Keratinocyte (primary cell): ENCODE data around the gene LBP. TPM values are rescaled to one million over a fixed set of nuclear protein-coding genes. Genes with fewer than 3 reads are reported as not detected.

Source experiments
- DNase-seq: peaks from one replicate; pipeline ENCODE4 v3.0.0-alpha.2; 2011; ENCODE audit warnings: low read depth, missing footprints, low spot score
- FAIRE-seq: peaks from 2 replicates; lab custom pipeline; 2011; peaks lifted over from hg19 to GRCh38; lab: Jason Lieb, UNC
- H2AFZ ChIP-seq: 2 replicates; pipeline ENCODE4 v1.6.0; 2012; ENCODE audit warnings: low read length, control low read depth, inconsistent platforms; ENCODE audit not compliant: control insufficient read depth
- H3K27ac ChIP-seq: 2 replicates; pipeline ENCODE4 v1.5.1; 2011; ENCODE audit warnings: low read length; ENCODE audit not compliant: control insufficient read depth, insufficient read depth
- H3K27me3 ChIP-seq: 3 replicates; pipeline ENCODE4 v1.6.0; 2011; ENCODE audit warnings: low read length; ENCODE audit not compliant: control insufficient read depth, insufficient read depth; ENCODE audit errors: extremely low read depth
- H3K36me3 ChIP-seq, 2 experiments: 2 replicates in 1 of 2; 3 replicates in 1 of 2; pipeline ENCODE4 v1.5.1; 2011; ENCODE audit warnings: low read length in 2 of 2, mild to moderate bottlenecking in 1 of 2; ENCODE audit not compliant: control insufficient read depth in 2 of 2, insufficient read depth in 2 of 2; ENCODE audit errors: extremely low read depth in 1 of 2
- H3K4me1 ChIP-seq: 3 replicates; pipeline ENCODE4 v1.5.1; 2011; ENCODE audit warnings: low read length; ENCODE audit not compliant: control insufficient read depth, insufficient read depth; ENCODE audit errors: extremely low read depth
- H3K4me2 ChIP-seq: 3 replicates; pipeline ENCODE4 v1.6.0; 2011; ENCODE audit warnings: low read depth, low read length; ENCODE audit not compliant: control insufficient read depth, insufficient read depth; ENCODE audit errors: extremely low read depth
- H3K4me3 ChIP-seq, 3 experiments: fragments of 200-600 bp in 1 of 3; sonication (generic) in 1 of 3; 2 replicates in 2 of 3; 3 replicates in 1 of 3; pipeline ENCODE4 v1.5.1; 2011 to 2016; ENCODE audit warnings: low read length in 3 of 3, mild to moderate bottlenecking in 3 of 3, control low read depth in 2 of 3, inconsistent platforms in 1 of 3, low read depth in 1 of 3, mixed read lengths in 1 of 3, mixed run types in 1 of 3, moderate library complexity in 1 of 3; ENCODE audit not compliant: control insufficient read depth in 2 of 3, insufficient read depth in 2 of 3; ENCODE audit errors: extremely low read depth in 1 of 3
- H3K79me2 ChIP-seq: 2 replicates; pipeline ENCODE4 v1.6.0; 2012; ENCODE audit warnings: low read length; ENCODE audit not compliant: control insufficient read depth, insufficient read depth
- H3K9ac ChIP-seq: 3 replicates; pipeline ENCODE4 v1.6.0; 2011; ENCODE audit warnings: low read length; ENCODE audit not compliant: control insufficient read depth, insufficient read depth; ENCODE audit errors: extremely low read depth
- H3K9me1 ChIP-seq: 3 replicates; pipeline ENCODE4 v1.6.0; 2011; ENCODE audit warnings: low read length; ENCODE audit not compliant: control insufficient read depth, insufficient read depth; ENCODE audit errors: extremely low read depth
- H3K9me3 ChIP-seq: 2 replicates; pipeline ENCODE4 v1.5.1; 2012; ENCODE audit warnings: low read depth, low read length; ENCODE audit not compliant: control insufficient read depth
- H4K20me1 ChIP-seq: 3 replicates; pipeline ENCODE4 v1.6.0; 2011; ENCODE audit warnings: low read length; ENCODE audit not compliant: control insufficient read depth, insufficient read depth; ENCODE audit errors: extremely low read depth
- CTCF ChIP-seq, 3 experiments: IDR thresholded peaks in 1 of 3; conservative IDR thresholded peaks in 1 of 3; optimal IDR thresholded peaks in 1 of 3; 2 replicates in 2 of 3; 3 replicates in 1 of 3; pipeline versions ENCODE3 to v1.5.1; 2011; ENCODE audit warnings: low read length in 3 of 3, mild to moderate bottlenecking in 3 of 3, moderate library complexity in 2 of 3, control low read depth in 1 of 3, inconsistent platforms in 1 of 3; ENCODE audit not compliant: insufficient read depth in 2 of 3; ENCODE audit errors: extremely low read depth in 1 of 3
- EZH2 ChIP-seq: IDR thresholded peaks from one replicate; pipeline ENCODE4 v1.6.1; 2012; ENCODE audit warnings: inconsistent platforms, mild to moderate bottlenecking, low read length, moderate library complexity
- dilution Hi-C: fragments of 300-500 bp; cut with MboI; formaldehyde crosslinking; loops from one replicate; pipeline ENCODE4 v1.7.0; 2020; ENCODE audit warnings: low sequenced_read_pairs; ENCODE audit not compliant: extremely low pct_ligation_motif_present
- polyA plus RNA-seq, 5 experiments: library from polyadenylated mRNA; depleted of rRNA in 3 of 5; stranded (reverse) in 3 of 5; stranded (forward) in 1 of 5; unstranded in 1 of 5; fragments of >200 nt; gene quantifications; 1 replicate in 1 of 5; 2 replicates in 3 of 5; 3 replicates in 1 of 5; pipeline versions ENCODE4 v1.2.1 to v1.2.3, GENCODE V29; 2011 to 2012; ENCODE audit warnings: missing spikeins in 2 of 5, low read depth in 1 of 5, low replicate concordance in 1 of 5

The LBP gene
- polyA plus RNA-seq, 1 donor (not counting 4 experiments of a cell fraction or from before 2014, with no cell fraction given): not detected

- no peaks in the 10 kb centered on the region for H3K4me1 ChIP-seq
- H3K79me2 ChIP-seq: no peaks in the 10 kb centered on the region
- FAIRE-seq (no peak), DNase-seq (no peak)
- H4K20me1 ChIP-seq: no peaks in the 10 kb centered on the region
- no peak overlapping the region for H2AFZ ChIP-seq
- no peaks in the 10 kb centered on the region for H3K9me3 ChIP-seq
- no peak overlapping the region for H3K9ac ChIP-seq
- no peak overlapping the region for H3K4me3 ChIP-seq
- H3K9me1 ChIP-seq: no peaks in the 10 kb centered on the region
- peaks cover 4% of the 10 kb centered on the region for H3K27me3 ChIP-seq
- H3K27ac ChIP-seq: no peak overlapping the region
- dilution Hi-C loops: no loop called here
- no peak overlapping the region for H3K4me2 ChIP-seq
- H3K36me3 ChIP-seq: no peaks in the 10 kb centered on the region
- TF ChIP-seq EZH2 (no peak), CTCF (optimal IDR thresholded peaks at IDR 0.05 in 1 of 3, IDR thresholded peaks at IDR 0.05 in 1 of 3, conservative IDR thresholded peaks at IDR 0.05 in 1 of 3; ENCODE audit: extremely low read depth in 1 of 3, insufficient read depth in 2 of 3, low read length in 3 of 3) (no peak)
Measured at GRCh38 chr20:38363004-38363747, 16.9 kb downstream of the LBP start.

DNA sequence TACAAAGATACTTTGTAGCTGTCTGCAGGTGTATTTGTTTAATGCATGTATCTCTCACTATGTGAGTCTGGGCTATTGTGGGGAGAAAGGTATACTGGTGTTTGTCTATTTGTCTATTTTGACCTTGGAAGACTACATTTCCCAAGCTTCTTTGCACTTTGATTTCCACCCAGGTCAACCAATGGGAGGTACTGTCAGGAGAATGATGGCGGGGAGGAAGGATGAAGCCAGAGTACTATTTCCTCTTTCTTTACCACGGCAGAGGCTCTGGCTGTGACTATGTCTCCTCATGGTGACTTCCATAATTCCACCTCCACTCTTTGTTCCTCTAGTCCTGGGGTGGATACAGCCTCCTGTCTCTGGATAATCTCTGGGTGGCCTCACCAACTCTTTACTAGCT is 23.1 kb downstream of the LBP start:
- H3K4me3 ChIP-seq: no peak overlapping the region
- no peaks in the 10 kb centered on the region for H3K79me2 ChIP-seq
- TF ChIP-seq CTCF (optimal IDR thresholded peaks at IDR 0.05 in 1 of 3, IDR thresholded peaks at IDR 0.05 in 1 of 3, conservative IDR thresholded peaks at IDR 0.05 in 1 of 3; ENCODE audit: extremely low read depth in 1 of 3, insufficient read depth in 2 of 3, low read length in 3 of 3): no peak
- TF ChIP-seq EZH2: no peak
- H2AFZ ChIP-seq: no peak overlapping the region
- DNase-seq (no peak), FAIRE-seq (no peak)
- H3K4me2 ChIP-seq: no peak overlapping the region
- H3K9me1 ChIP-seq: no peaks in the 10 kb centered on the region
- no peaks in the 10 kb centered on the region for H3K9me3 ChIP-seq
- H3K9ac ChIP-seq: no peak overlapping the region
- no peaks in the 10 kb centered on the region for H4K20me1 ChIP-seq
- no peaks in the 10 kb centered on the region for H3K4me1 ChIP-seq
- dilution Hi-C loops: no loop called here
- H3K27me3 ChIP-seq: peaks cover 15% of the 10 kb centered on the region
- no peaks in the 10 kb centered on the region for H3K36me3 ChIP-seq
- no peak overlapping the region for H3K27ac ChIP-seq
